Stimulated activated CD4-positive, alpha-beta T cell treated with anti-CD3 and anti-CD28 coated beads, Interleukin-4, amount 100 ng/mL, for 1 hour (primary cell): ENCODE measurements around the gene SLC25A38.

Experiments
- DNase-seq: peaks from one replicate; pipeline ENCODE4 v3.0.0-alpha.2; 2020

SLC25A38 gene

DNA sequence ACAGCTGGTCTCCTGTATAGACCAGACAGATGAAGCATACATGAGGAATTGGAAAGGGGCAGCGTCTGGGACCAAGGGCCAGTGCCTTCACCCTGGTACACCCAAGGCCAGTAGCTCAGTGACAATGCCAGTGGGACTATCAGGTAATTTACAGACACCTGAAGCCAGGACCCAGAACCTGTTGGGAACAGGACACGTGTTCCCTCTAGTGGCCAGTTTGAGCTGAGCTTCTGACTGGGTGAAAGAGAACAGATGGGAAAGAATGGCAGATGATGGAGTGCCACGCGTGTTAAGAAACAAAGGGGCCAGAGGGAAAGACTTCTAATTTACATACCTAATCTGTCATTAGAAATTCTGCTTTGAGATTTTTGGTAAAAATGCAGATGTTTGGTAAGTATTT, 5.1 kb upstream of the SLC25A38 start:
- DNase-seq, result peak; percentile 51

GRCh38 chr3:39378957-39379777, 4.0 kb upstream of the SLC25A38 start:
- no peak for DNase-seq

DNA sequence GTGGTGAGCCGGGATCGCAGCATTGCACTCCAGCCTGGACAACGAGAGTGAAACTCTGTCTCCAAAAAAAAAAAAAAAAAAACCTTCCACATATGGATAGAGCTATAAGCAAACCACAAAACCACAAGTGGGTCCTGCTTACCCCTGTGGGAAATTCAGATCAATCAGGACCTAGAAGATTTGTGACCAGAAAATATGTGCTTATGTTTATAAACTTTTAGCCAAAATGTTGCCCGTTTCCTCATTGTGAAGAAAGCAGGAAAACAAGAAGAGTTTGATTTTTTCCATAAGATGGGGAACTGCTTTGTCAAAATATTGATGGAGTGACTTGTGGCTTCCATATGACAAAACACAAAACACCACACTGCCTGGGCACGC, 3.4 kb upstream of the SLC25A38 start:
- DNase-seq, result no peak

GRCh38 chr3:39381432-39381831, 1.7 kb upstream of the SLC25A38 start:
- DNase-seq, result no peak

DNA sequence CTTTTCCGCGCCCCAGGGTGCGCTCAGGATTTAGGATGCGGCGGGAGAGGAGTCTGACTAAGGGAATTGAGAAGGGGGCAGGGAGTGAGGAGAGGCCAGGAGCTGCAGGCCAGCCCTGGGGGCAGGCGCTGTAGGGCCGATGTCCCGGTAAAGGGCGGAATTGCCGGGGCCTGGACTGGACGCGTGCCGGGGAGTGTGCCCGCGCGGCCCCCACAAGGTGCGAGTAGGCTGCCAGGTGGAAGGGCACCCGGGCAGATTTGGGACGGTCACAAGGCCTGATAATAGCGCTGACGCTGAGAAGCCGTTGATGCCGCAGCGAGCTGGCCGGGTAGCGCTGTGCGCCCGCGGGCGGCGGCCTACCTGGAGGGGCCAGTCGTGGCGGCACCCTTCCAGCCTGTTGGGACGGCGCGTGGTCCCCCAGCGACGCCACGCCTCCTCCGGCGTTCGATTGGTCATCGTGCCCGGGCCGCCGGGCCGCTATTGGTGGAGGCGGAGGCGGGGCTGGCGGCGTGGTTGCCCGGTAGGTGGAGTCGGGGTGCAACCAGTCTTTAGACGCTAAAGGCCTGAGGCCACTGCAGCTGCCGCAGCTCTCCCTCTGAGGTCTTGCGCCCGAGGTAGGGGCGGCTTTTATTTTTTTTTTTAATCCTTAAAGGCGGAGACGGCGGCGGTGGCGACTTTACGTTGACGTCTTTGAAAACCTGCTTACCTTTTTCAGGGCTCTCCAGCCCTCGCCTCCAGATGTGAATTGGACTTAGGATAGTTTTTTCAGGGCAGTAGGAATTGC, 903 bp downstream of the SLC25A38 start:
- peak; percentile 96 for DNase-seq

GRCh38 chr3:39384665-39385000, 1.5 kb downstream of the SLC25A38 start:
- no peak for DNase-seq

GRCh38 chr3:39385456-39386090, 2.4 kb downstream of the SLC25A38 start:
- DNase-seq, result no peak

GRCh38 chr3:39386318-39386717, 3.1 kb downstream of the SLC25A38 start:
- no peak for DNase-seq

- no peak for DNase-seq
These were observed 4.3 kb downstream of the SLC25A38 start for GRCh38 chr3:39387411-39387975.

GRCh38 chr3:39388153-39388552, 5.0 kb downstream of the SLC25A38 start:
- DNase-seq, result no peak

DNA sequence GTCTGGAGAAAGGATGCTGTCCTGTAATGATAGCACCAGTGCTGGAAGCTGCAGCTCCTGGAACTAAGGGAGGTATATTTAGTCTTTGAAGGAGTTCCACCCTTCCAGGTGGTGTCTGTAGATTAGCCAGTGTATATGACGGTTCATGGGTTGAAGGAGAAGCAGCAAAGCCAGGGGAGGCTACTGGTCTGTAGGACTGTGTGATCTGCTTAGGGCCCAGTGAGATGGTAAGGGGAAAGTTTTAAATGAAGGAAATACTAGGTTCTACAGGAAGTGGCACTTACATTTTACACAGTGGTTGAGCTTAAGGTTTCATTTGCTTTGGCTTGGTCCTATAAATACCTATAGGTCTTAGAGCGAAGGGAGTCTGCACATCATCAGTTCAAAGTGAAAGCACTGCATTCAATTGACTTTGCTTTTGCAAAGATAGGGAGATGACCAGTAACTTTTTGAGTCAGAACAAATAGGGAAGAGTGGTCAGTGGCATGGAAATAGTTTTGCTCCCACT, 5.6 kb downstream of the SLC25A38 start:
- no peak for DNase-seq

- no peak for DNase-seq
These were observed 7.0 kb downstream of the SLC25A38 start for GRCh38 chr3:39390181-39390580.

GRCh38 chr3:39396690-39397089, 13.5 kb downstream of the SLC25A38 start:
- no peak for DNase-seq

- DNase-seq, result no peak
These were observed 15.5 kb downstream of the SLC25A38 start for GRCh38 chr3:39398700-39399099.

GRCh38 chr3:39401983-39402382, 18.8 kb downstream of the SLC25A38 start:
- DNase-seq, result no peak

- no peak for DNase-seq
These were observed 21.9 kb downstream of the SLC25A38 start for GRCh38 chr3:39404943-39405686.

GRCh38 chr3:39405687-39406367, 22.7 kb downstream of the SLC25A38 start:
- DNase-seq, result no peak

DNA sequence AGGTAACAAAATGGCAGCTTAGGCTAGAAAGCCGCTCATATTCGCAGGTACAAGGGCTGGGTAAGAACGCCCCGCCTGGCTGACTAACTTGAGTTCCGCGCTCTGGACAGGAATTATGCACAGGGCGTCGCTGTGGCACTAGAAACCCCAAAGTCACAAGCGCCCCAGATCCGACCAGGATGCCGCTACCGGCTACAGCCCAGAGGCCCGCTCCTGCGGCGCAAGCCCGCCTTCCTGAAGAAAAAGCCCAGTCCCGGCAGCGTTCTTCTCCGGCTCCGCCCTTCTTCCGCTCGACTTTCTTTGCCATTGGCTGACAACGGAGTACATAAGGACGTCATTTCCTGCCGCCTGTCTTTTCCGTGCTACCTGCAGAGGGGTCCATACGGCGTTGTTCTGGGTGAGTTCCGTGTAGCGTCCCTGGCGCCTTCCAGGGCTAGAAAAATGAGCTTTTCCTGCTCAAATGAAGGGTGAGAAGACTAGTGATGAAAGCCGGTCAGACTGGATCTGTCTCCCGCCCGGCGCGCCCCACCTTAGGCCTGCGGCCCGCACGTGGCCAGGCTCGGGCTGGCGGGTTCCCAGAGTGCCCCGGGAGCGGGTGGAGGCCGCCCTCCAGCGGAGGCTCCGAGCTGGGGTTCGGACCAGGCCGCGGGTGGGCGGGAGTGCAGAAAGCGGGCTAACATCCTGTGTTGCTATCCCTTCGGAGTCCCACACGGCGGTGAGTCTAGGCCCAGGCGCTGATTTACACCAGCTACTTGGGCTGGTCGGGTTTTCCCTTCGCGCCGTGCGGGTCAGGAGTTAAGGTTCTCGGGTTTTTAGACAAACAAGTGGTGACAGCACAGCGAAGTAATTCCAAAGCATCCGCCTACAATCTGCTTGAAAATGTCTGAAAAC, 23.4 kb downstream of the SLC25A38 start, which contains the start of gene RPSA:
Gene RPSA, plus strand, starts transcription at position 353 of the 891 bp plus-strand sequence. CDS start 934 bp downstream, outside the sequence.
- DNase-seq, result peak; percentile 90

DNA sequence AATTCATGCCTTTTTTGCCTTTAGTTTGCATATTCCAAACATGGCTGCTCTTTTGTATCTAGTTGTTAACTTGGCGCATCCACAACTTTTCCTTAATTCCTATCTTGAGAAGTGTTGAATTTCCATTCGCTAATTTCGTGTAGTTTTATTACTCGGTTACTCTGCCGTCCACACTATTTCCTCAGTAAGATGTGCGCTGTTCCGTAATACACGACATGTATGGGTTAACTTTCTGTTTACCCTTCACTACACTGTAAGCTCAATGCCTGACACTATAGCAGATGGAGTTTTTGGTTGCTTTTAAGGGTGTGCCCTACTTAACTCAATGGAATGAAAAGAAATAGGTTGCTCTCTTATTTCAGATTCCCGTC, 24.1 kb downstream of the SLC25A38 start:
- DNase-seq, result no peak

- no peak for DNase-seq
These were observed 24.8 kb downstream of the SLC25A38 start for GRCh38 chr3:39407773-39408492.
